Measurements from ENCODE around the gene PELI1.

DNA sequence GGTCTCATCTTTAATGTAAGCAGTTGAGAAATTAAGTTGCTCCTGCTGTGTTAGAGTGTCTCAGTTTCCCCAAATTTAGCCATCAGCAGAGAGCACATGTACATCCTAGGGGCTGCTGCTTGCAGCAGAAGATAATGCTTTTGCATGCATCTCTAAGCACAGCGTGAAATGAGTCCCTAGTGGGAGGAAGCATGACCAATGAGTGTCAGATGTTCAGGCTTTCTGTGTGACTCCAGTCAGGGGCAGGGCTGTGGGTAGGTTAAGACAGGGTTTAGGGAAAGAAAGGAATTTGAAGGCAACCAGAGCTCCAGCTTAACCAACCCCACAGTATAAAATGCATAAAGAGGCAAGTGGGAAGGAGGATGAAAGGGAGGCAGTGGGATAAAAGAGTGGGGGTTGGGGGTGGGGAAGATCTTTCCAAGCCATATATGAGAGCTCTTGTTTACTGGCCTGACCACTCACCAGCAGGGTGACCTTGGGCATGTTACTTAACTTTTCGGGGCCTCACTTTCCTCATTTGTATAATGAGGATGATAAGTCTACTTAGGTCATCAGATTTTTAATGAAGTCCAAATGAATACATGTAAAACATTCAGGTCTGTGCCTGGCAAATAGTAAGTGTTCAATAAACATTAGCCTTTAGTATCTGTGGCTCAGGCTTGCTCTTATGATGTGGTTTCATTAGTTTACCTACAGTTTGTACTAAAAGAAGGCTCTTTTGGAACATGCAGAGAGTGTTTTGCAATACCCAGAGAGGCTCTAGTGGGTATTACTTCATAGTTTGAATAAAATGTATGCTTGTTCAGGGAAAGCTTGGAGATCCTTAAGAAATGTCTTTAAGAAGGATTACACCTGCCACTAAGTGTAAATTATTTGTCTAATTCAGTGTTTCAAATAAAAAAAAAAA is 42.7 kb upstream of the PELI1 start:
- no peak for TF ChIP-seq EZH2 (IDR thresholded peaks at IDR 0.05; ENCODE audit: insufficient read depth, poor library complexity, severe bottlenecking)
- TF ChIP-seq EZH2phosphoT487 (IDR thresholded peaks at IDR 0.05; ENCODE audit: insufficient read depth, low read depth), result no peak

Data from GM23248 (cell line).